ENCODE results near the gene VEGFB. TPM values are rescaled to one million over a fixed set of nuclear protein-coding genes. Genes with fewer than 3 reads are reported as not detected.

VEGFB gene
- total RNA-seq = 44.9 TPM

- DNase-seq (ENCODE audit: extremely low spot score in 2 of 2) = no peak
- peak within 1 kb of the TSS; percentile 62 to 94 for H3K4me3 ChIP-seq
- peak within 1 kb of the TSS; percentile 94 for H3K27ac ChIP-seq
- TF ChIP-seq POLR2A (IDR thresholded peaks at IDR 0.05) (peak in 1 of 2 donors; percentile 43), CTCF (IDR thresholded peaks at IDR 0.05) (no peak), POLR2AphosphoS5 (IDR thresholded peaks at IDR 0.05; ENCODE audit: insufficient read depth in 1 of 2, low read depth in 1 of 2) (peak in 1 of 2 donors; percentile 88)
- H3K4me1 ChIP-seq = peaks cover 65% of the 10 kb centered on the region
- H3K36me3 ChIP-seq = peaks cover 0 to 18% of the 10 kb centered on the region in 2 donors
- no peaks in the 10 kb centered on the region for H3K27me3 ChIP-seq
- H3K9me3 ChIP-seq = no peaks in the 10 kb centered on the region
- intact Hi-C loops (cut with DNase I) = no loop called here
Measured at GRCh38 chr11:64233913-64234586, at the start of gene VEGFB. Gene VEGFB, plus strand, starts transcription at chr11:64234584. Its CDS starts 250 bp downstream, at chr11:64234834.

GRCh38 chr11:64185175-64185692 lies 49.1 kb upstream of the VEGFB start:
- H3K27me3 ChIP-seq = no peaks in the 10 kb centered on the region
- peaks cover 41% of the 10 kb centered on the region for H3K4me1 ChIP-seq
- intact Hi-C loops (cut with DNase I) = no loop called here
- H3K36me3 ChIP-seq = peaks cover 0 to 3% of the 10 kb centered on the region in 2 donors
- H3K27ac ChIP-seq = no peak overlapping the region
- peak in 1 of 2 donors; percentile 96 for DNase-seq (ENCODE audit: extremely low spot score in 2 of 2)
- peak overlapping the region; percentile 76 to 86 for H3K4me3 ChIP-seq
- no peaks in the 10 kb centered on the region for H3K9me3 ChIP-seq
- TF ChIP-seq POLR2AphosphoS5 (IDR thresholded peaks at IDR 0.05; ENCODE audit: insufficient read depth in 1 of 2, low read depth in 1 of 2) = peak in 1 of 2 donors; percentile 100
- peak; percentile 96 to 99 for TF ChIP-seq POLR2A (IDR thresholded peaks at IDR 0.05)
- peak in 1 of 3 experiments; percentile 55 for TF ChIP-seq CTCF (IDR thresholded peaks at IDR 0.05)

DNA sequence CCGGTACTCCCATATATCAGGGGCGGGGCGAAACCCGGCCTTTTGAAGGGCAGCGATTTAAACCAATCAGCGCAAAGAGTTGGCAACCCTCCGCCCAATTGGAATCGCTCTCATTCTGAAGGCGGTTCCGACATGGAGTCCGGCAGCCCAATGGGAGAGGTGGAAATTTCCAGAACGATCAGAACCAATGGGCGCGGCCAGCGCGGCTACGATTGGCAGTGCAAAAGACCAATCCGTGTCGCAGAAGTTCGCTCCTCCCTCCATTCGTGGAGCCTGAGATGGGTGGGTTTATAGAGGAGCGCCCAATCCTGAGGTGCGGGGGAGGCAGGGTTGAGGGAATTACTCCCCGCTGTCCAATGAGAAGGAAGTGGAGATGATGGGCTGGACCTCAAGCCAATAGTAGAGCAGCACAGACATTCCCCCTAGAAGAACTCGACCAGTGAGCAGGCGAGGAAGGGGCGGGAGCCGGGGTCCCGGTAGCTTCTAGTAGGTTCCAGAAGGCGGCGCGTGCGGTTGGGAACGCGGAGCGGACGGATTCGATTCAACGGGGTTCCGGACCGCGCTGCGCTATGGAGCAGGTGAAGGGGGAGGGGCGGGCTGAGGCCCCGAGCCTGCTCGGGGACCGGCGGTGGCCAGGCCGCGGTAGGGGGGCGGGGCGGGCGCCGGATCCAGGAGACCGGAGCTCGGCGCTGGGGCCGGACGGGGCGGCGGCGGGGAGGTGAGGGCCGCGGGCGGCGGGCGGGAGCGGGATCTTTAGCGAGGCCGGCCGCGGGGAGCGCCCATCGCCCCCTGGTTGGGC lies 48.5 kb upstream of the VEGFB start, which contains the start of gene STIP1:
TSS of gene STIP1 (plus strand) at position 479 of the 799 bp plus-strand sequence. CDS start at position 570, 91 bp downstream.
- peaks cover 35% of the 10 kb centered on the region for H3K4me1 ChIP-seq
- peak; percentile 68 to 95 for TF ChIP-seq POLR2AphosphoS5 (IDR thresholded peaks at IDR 0.05; ENCODE audit: insufficient read depth in 1 of 2, low read depth in 1 of 2)
- TF ChIP-seq POLR2A (IDR thresholded peaks at IDR 0.05) = peak; percentile 76 to 89
- TF ChIP-seq CTCF (IDR thresholded peaks at IDR 0.05) = no peak
- peaks cover 0 to 3% of the 10 kb centered on the region in 2 donors for H3K36me3 ChIP-seq
- intact Hi-C loops (cut with DNase I) = no loop called here
- no peaks in the 10 kb centered on the region for H3K27me3 ChIP-seq
- H3K9me3 ChIP-seq = no peaks in the 10 kb centered on the region
- H3K4me3 ChIP-seq = peak within 1 kb of the TSS; percentile 76 to 86
- peak; percentile 100 for DNase-seq (ENCODE audit: extremely low spot score in 2 of 2)
- no peak within 1 kb of the TSS for H3K27ac ChIP-seq

DNA sequence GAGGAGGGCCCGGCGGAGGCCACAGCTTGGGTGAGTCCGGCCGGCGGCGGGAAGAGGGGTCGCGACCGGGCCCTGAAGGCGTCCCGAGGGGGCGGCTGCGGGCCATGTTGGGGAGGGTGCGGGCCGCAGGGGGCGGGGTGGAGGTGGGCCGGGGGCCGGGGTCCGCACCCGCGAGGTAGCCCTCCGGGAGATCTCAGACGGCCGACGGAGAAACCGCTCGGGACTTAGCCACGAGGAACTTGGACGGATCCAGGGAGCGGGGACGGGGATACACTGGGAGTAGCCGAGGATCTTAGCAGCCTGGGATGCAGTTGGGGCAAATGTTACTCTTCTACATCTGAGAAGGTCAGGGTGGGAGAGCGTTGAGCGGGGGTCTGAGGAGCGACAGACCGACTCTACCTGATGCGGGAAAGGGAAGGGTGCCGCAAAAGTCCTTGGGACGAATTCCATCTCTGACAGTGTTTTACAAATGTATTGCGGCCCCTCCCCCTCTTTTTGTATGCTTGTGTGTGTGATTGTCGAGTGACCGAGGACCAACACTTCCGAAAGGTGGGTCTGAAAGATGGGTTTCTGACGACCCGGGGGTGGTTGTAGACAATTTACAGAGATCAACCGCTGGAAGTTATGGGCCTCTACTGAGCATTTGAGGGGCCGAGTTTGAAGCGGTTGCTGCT lies 47.8 kb upstream of the VEGFB start:
- Histone ChIP-seq H3K4me1 (peaks cover 31% of the 10 kb centered on the region), H3K4me3 (no peak overlapping the region), H3K27ac (no peak overlapping the region), H3K9me3 (no peaks in the 10 kb centered on the region), H3K27me3 (no peaks in the 10 kb centered on the region), H3K36me3 (peaks cover 0 to 3% of the 10 kb centered on the region in 2 donors)
- TF ChIP-seq CTCF (IDR thresholded peaks at IDR 0.05) (no peak), POLR2A (IDR thresholded peaks at IDR 0.05) (no peak), POLR2AphosphoS5 (IDR thresholded peaks at IDR 0.05; ENCODE audit: insufficient read depth in 1 of 2, low read depth in 1 of 2) (no peak)
- no peak for DNase-seq (ENCODE audit: extremely low spot score in 2 of 2)
- intact Hi-C loops (cut with DNase I) = no loop called here
